ENCODE results near the gene S1PR4. TPM values are rescaled to one million over a fixed set of nuclear protein-coding genes. Genes with fewer than 3 reads are reported as not detected.
"Not testable (repeated sequence)": the region's sequence is repeated elsewhere in the genome, so short reads cannot be mapped to it uniquely, and the experiment has no call there.

Gene S1PR4
- total RNA-seq, 1 experiment from 2014 or later, result not detected

GRCh38 chr19:3220576-3220975, 42.0 kb downstream of the S1PR4 start:
- peaks cover 10% of the 10 kb centered on the region for H3K27me3 Mint-ChIP-seq (ENCODE audit: insufficient read depth, unreplicated experiment)
- DNase-seq, result no peak
- POLR2A ChIA-PET, result no interaction called here
- no peaks in the 10 kb centered on the region for H3K9me3 ChIP-seq
- no peak overlapping the region for H3K27ac Mint-ChIP-seq (ENCODE audit: unreplicated experiment)
- CTCF ChIA-PET, result no interaction called here
- H3K4me3 ChIP-seq (ENCODE audit: low read depth, low read length), result no peak overlapping the region
- H3K4me1 ChIP-seq, result no peaks in the 10 kb centered on the region
- H3K36me3 ChIP-seq (ENCODE audit: control insufficient read depth, insufficient read depth, low read length), result no peaks in the 10 kb centered on the region
- H3K27me3 ChIP-seq (replicated peaks; ENCODE audit: control insufficient read depth, insufficient read depth, low read length), result no peaks in the 10 kb centered on the region
- no TSS peak for BruUV-seq (replicated peaks)
- no peak for TF ChIP-seq CTCF (IDR thresholded peaks at IDR 0.05; ENCODE audit: insufficient read depth in 1 of 2, low read depth in 1 of 2, low read length in 1 of 2, severe bottlenecking in 1 of 2, unreplicated experiment in 1 of 2)
- H3K36me3 Mint-ChIP-seq (ENCODE audit: insufficient read depth, unreplicated experiment), result no peaks in the 10 kb centered on the region
- H3K4me1 Mint-ChIP-seq (ENCODE audit: low read depth, unreplicated experiment), result no peaks in the 10 kb centered on the region
- intact Hi-C loops (cut with micrococcal nuclease; ENCODE audit: unreplicated experiment), result no loop called here
- H3K4me3 Mint-ChIP-seq (ENCODE audit: unreplicated experiment), result no peak overlapping the region
- no peaks in the 10 kb centered on the region for H3K9me3 Mint-ChIP-seq (ENCODE audit: unreplicated experiment)

- DNase-seq; H3K9me3 ChIP-seq; H3K27ac Mint-ChIP-seq (ENCODE audit: unreplicated experiment); CTCF ChIA-PET; H3K27me3 ChIP-seq (replicated peaks; ENCODE audit: control insufficient read depth, insufficient read depth, low read length); intact Hi-C loops (cut with micrococcal nuclease; ENCODE audit: unreplicated experiment); BruUV-seq (replicated peaks); H3K36me3 Mint-ChIP-seq (ENCODE audit: insufficient read depth, unreplicated experiment); H3K4me1 ChIP-seq; H3K4me3 ChIP-seq (ENCODE audit: low read depth, low read length); H3K36me3 ChIP-seq (ENCODE audit: control insufficient read depth, insufficient read depth, low read length); H3K4me1 Mint-ChIP-seq (ENCODE audit: low read depth, unreplicated experiment); POLR2A ChIA-PET; H3K4me3 Mint-ChIP-seq (ENCODE audit: unreplicated experiment); H3K9me3 Mint-ChIP-seq (ENCODE audit: unreplicated experiment): not testable (repeated sequence)
- peaks cover 14% of the 10 kb centered on the region for H3K27me3 Mint-ChIP-seq (ENCODE audit: insufficient read depth, unreplicated experiment)
Observed at GRCh38 chr19:3221576-3221975, 43.0 kb downstream of the S1PR4 start.

- no peaks in the 10 kb centered on the region for H3K27me3 ChIP-seq (replicated peaks; ENCODE audit: control insufficient read depth, insufficient read depth, low read length)
- Mint-ChIP-seq H3K9me3 (ENCODE audit: unreplicated experiment) (no peaks in the 10 kb centered on the region), H3K4me3 (ENCODE audit: unreplicated experiment) (no peak overlapping the region), H3K27me3 (ENCODE audit: insufficient read depth, unreplicated experiment) (peaks cover 18% of the 10 kb centered on the region), H3K36me3 (ENCODE audit: insufficient read depth, unreplicated experiment) (no peaks in the 10 kb centered on the region), H3K27ac (ENCODE audit: unreplicated experiment) (no peak overlapping the region), H3K4me1 (ENCODE audit: low read depth, unreplicated experiment) (no peaks in the 10 kb centered on the region)
- no peaks in the 10 kb centered on the region for H3K4me1 ChIP-seq
- no TSS peak for BruUV-seq (replicated peaks)
- CTCF ChIA-PET, result no interaction called here
- H3K9me3 ChIP-seq, result no peaks in the 10 kb centered on the region
- no peak overlapping the region for H3K4me3 ChIP-seq (ENCODE audit: low read depth, low read length)
- DNase-seq, result no peak
- intact Hi-C loops (cut with micrococcal nuclease; ENCODE audit: unreplicated experiment), result no loop called here
- no peaks in the 10 kb centered on the region for H3K36me3 ChIP-seq (ENCODE audit: control insufficient read depth, insufficient read depth, low read length)
- POLR2A ChIA-PET, result no interaction called here
- no peak for TF ChIP-seq CTCF (IDR thresholded peaks at IDR 0.05; ENCODE audit: insufficient read depth in 1 of 2, low read depth in 1 of 2, low read length in 1 of 2, severe bottlenecking in 1 of 2, unreplicated experiment in 1 of 2)
Observed at GRCh38 chr19:3222709-3223108, 44.1 kb downstream of the S1PR4 start.
